Endothelial cell of umbilical vein (primary cell): ENCODE data around the gene MYZAP. TPM values are rescaled to one million over a fixed set of nuclear protein-coding genes. Genes with fewer than 3 reads are reported as not detected.

ENCODE experiments used
- BruUV-seq: library from RNA; stranded (reverse); fragments of 400-500 nt; replicated peaks from 2 replicates; lab custom pipeline; 2021; lab: Mats Ljungman, UMichigan
- CTCF ChIA-PET: fragments of 300-600, 350-600 bp; sonication (Branson Sonifier 250); formaldehyde crosslinking; loops from one replicate; lab custom pipeline; 2021; ENCODE audit warnings: antibody characterized with exemption, inconsistent platforms; lab: Charles Lee
- POLR2A ChIA-PET: fragments of 300-600, 350-600 bp; sonication (Branson Sonifier 250); formaldehyde crosslinking; loops from one replicate; lab custom pipeline; 2021; ENCODE audit warnings: antibody characterized with exemption, inconsistent platforms; lab: Charles Lee
- DNase-seq: peaks from one replicate; pipeline ENCODE4 v3.0.0-alpha.2; 2011; ENCODE audit warnings: low read depth, low spot score
- FAIRE-seq: peaks from 2 replicates; lab custom pipeline; 2011; peaks lifted over from hg19 to GRCh38; lab: Jason Lieb, UNC
- H2AFZ ChIP-seq: 2 replicates; pipeline ENCODE4 v1.6.0; 2012; ENCODE audit warnings: low read depth, low read length, control low read depth, inconsistent platforms
- H3K27ac ChIP-seq: 2 replicates; pipeline ENCODE4 v1.5.1; 2011; ENCODE audit warnings: low read depth, mild to moderate bottlenecking, control low read depth, low read length, moderate library complexity; ENCODE audit not compliant: insufficient read depth
- H3K27me3 ChIP-seq, 2 experiments: 2 replicates each; pipeline versions ENCODE4 v1.6.0 to v1.6.1; 2011; ENCODE audit warnings: low read length in 2 of 2, mixed read lengths in 1 of 2; ENCODE audit not compliant: control insufficient read depth in 2 of 2, insufficient read depth in 2 of 2
- H3K36me3 ChIP-seq, 2 experiments: 2 replicates in 1 of 2; 3 replicates in 1 of 2; pipeline ENCODE4 v1.5.1; 2011; ENCODE audit warnings: low read length in 2 of 2, mild to moderate bottlenecking in 1 of 2, moderate library complexity in 1 of 2; ENCODE audit not compliant: control insufficient read depth in 2 of 2, insufficient read depth in 2 of 2; ENCODE audit errors: extremely low read depth in 1 of 2
- H3K4me1 ChIP-seq: 3 replicates; pipeline ENCODE4 v1.5.1; 2011; ENCODE audit warnings: mild to moderate bottlenecking, low read length; ENCODE audit not compliant: control insufficient read depth, insufficient read depth; ENCODE audit errors: extremely low read depth
- H3K4me2 ChIP-seq: 2 replicates; pipeline ENCODE4 v1.6.1; 2011; ENCODE audit warnings: low read length, control low read depth, mixed read lengths; ENCODE audit not compliant: insufficient read depth
- H3K4me3 ChIP-seq, 3 experiments: fragments of 200-600 bp in 1 of 3; sonication (generic), shearing (Covaris generic) in 1 of 3; replicated peaks in 1 of 3; 2 replicates each; pipeline ENCODE4 v1.5.1; 2011 to 2016; ENCODE audit warnings: control low read depth in 3 of 3, low read length in 3 of 3, mild to moderate bottlenecking in 2 of 3, inconsistent platforms in 1 of 3, low read depth in 1 of 3, moderate library complexity in 1 of 3; ENCODE audit not compliant: insufficient read depth in 1 of 3
- H3K79me2 ChIP-seq: 2 replicates; pipeline ENCODE4 v1.6.0; 2012; ENCODE audit warnings: low read length, inconsistent platforms; ENCODE audit not compliant: control insufficient read depth, insufficient read depth
- H3K9ac ChIP-seq: replicated peaks from 2 replicates; pipeline ENCODE3; 2011; ENCODE audit warnings: low read length, control low read depth; ENCODE audit not compliant: insufficient read depth; ENCODE audit errors: extremely low read depth
- H3K9me1 ChIP-seq: replicated peaks from 3 replicates; pipeline ENCODE4 v1.6.0; 2011; ENCODE audit warnings: mild to moderate bottlenecking, low read length; ENCODE audit not compliant: control insufficient read depth, insufficient read depth; ENCODE audit errors: extremely low read depth
- H3K9me3 ChIP-seq: replicated peaks from 2 replicates; pipeline ENCODE4 v1.5.1; 2012; ENCODE audit warnings: low read length, inconsistent platforms; ENCODE audit not compliant: control insufficient read depth, insufficient read depth
- H4K20me1 ChIP-seq: replicated peaks from 2 replicates; pipeline ENCODE3; 2011; ENCODE audit warnings: mild to moderate bottlenecking, low read length; ENCODE audit not compliant: control insufficient read depth, insufficient read depth; ENCODE audit errors: extremely low read depth
- EZH2 ChIP-seq: IDR thresholded peaks from 2 replicates; pipeline ENCODE4 v1.6.1; 2012; ENCODE audit warnings: borderline replicate concordance, low read depth, mild to moderate bottlenecking, moderate library complexity, low read length, inconsistent platforms; ENCODE audit not compliant: severe bottlenecking
- FOS ChIP-seq: IDR thresholded peaks from 2 replicates; pipeline ENCODE4 v1.6.1; 2011; ENCODE audit warnings: mild to moderate bottlenecking, low read length, moderate library complexity, borderline replicate concordance; ENCODE audit not compliant: insufficient read depth
- GATA2 ChIP-seq: IDR thresholded peaks from 2 replicates; pipeline ENCODE4 v1.7.0; 2011; ENCODE audit warnings: low read depth, mild to moderate bottlenecking, moderate library complexity, mixed read lengths, low read length; ENCODE audit not compliant: insufficient read length, insufficient read depth
- JUN ChIP-seq: IDR thresholded peaks from 2 replicates; pipeline ENCODE4 v1.6.1; 2011; ENCODE audit warnings: borderline replicate concordance, low read depth; ENCODE audit not compliant: insufficient read length, insufficient read depth
- MYC ChIP-seq: IDR thresholded peaks from one replicate; pipeline ENCODE4 v1.6.1; 2011; ENCODE audit warnings: mild to moderate bottlenecking, low read depth, low read length
- POLR2A ChIP-seq: IDR thresholded peaks from 2 replicates; pipeline ENCODE4 v1.6.1; 2012; ENCODE audit warnings: low read depth, mild to moderate bottlenecking, control low read depth, low read length
- POLR2AphosphoS5 ChIP-seq: IDR thresholded peaks from 2 replicates; pipeline ENCODE4 v1.6.1; 2012; ENCODE audit warnings: low read depth, mild to moderate bottlenecking, control low read depth, low read length, moderate library complexity; ENCODE audit not compliant: insufficient read depth
- dilution Hi-C: fragments of 300-500 bp; cut with MboI; formaldehyde crosslinking; loops from one replicate; pipeline ENCODE4 v1.15.0; 2019; ENCODE audit warnings: low sequenced_read_pairs; ENCODE audit not compliant: extremely low pct_ligation_motif_present
- intact Hi-C: fragments of 100-400 bp; cut with micrococcal nuclease; formaldehyde crosslinking; loops from one replicate; pipeline ENCODE4 v1.10.0; 2022
- polyA plus RNA-seq, 4 experiments: library from polyadenylated mRNA; depleted of rRNA in 3 of 4; stranded (reverse) in 3 of 4; unstranded in 1 of 4; fragments of >200 nt; gene quantifications; 2 replicates each; pipeline versions ENCODE4 v1.2.1 to v1.2.3, GENCODE V29; 2011 to 2012; ENCODE audit warnings: missing spikeins in 1 of 4
- total RNA-seq: library from RNA; stranded (reverse); gene quantifications from 2 replicates; pipeline ENCODE4 v1.2.3, GENCODE V29; 2021
- TF ChIP-seq, protein P1 (sequence below), 2 donors: IDR thresholded peaks; 1 replicate in 1 of 2; 2 replicates in 1 of 2; pipeline ENCODE4 v1.5.1; 2011; ENCODE audit warnings: low read length in 2 of 2, mild to moderate bottlenecking in 2 of 2, moderate library complexity in 2 of 2, control low read depth in 1 of 2, inconsistent platforms in 1 of 2, low read depth in 1 of 2; ENCODE audit not compliant: insufficient read depth in 1 of 2; ENCODE audit errors: extremely low read depth in 1 of 2
- TF ChIP-seq, protein P2 (sequence below): IDR thresholded peaks from 2 replicates; pipeline ENCODE4 v1.6.1; 2011; ENCODE audit not compliant: insufficient read depth, insufficient read length

MYZAP gene
- total and polyA plus RNA-seq, 2 donors (not counting 3 experiments of a cell fraction or from before 2014, with no cell fraction given), result 6.3 to 8.1 TPM

DNA sequence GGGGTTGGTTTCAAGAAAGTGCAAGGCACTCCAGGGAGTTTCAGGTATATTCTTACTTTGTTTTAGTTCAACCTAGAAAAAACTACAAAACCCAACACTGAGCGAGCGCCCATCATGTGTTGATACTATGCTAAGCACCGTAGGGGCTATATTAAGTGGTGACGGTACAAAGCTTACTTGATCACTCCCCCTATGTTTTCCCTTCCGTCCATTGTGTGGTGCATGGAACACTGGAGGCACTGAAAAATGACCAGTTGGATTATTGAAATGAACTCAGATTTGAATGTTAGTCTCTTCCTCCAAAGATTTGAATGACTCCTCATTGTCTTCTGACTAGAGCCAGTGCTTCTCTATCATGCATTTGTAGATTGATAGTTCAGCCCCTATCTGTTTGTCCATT, 6.6 kb downstream of the MYZAP start:
- H2AFZ ChIP-seq, result no peak overlapping the region
- H3K79me2 ChIP-seq, result no peaks in the 10 kb centered on the region
- no peaks in the 10 kb centered on the region for H3K9me3 ChIP-seq
- dilution Hi-C loops, result no loop called here
- H3K27ac ChIP-seq, result no peak overlapping the region
- H3K9ac ChIP-seq, result no peak overlapping the region
- H3K9me1 ChIP-seq, result no peaks in the 10 kb centered on the region
- TF ChIP-seq FOS, result no peak
- TF ChIP-seq GATA2, result no peak
- TF ChIP-seq, protein P1, sequence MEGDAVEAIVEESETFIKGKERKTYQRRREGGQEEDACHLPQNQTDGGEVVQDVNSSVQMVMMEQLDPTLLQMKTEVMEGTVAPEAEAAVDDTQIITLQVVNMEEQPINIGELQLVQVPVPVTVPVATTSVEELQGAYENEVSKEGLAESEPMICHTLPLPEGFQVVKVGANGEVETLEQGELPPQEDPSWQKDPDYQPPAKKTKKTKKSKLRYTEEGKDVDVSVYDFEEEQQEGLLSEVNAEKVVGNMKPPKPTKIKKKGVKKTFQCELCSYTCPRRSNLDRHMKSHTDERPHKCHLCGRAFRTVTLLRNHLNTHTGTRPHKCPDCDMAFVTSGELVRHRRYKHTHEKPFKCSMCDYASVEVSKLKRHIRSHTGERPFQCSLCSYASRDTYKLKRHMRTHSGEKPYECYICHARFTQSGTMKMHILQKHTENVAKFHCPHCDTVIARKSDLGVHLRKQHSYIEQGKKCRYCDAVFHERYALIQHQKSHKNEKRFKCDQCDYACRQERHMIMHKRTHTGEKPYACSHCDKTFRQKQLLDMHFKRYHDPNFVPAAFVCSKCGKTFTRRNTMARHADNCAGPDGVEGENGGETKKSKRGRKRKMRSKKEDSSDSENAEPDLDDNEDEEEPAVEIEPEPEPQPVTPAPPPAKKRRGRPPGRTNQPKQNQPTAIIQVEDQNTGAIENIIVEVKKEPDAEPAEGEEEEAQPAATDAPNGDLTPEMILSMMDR (IDR thresholded peaks at IDR 0.05; ENCODE audit: extremely low read depth in 1 of 2, insufficient read depth in 1 of 2, low read depth in 1 of 2, low read length in 2 of 2), result no peak
- TF ChIP-seq JUN, result no peak
- TF ChIP-seq EZH2, result no peak
- no peak for TF ChIP-seq POLR2A
- TF ChIP-seq, protein P2, sequence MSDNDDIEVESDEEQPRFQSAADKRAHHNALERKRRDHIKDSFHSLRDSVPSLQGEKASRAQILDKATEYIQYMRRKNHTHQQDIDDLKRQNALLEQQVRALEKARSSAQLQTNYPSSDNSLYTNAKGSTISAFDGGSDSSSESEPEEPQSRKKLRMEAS, result no peak
- TF ChIP-seq MYC, result no peak
- TF ChIP-seq POLR2AphosphoS5, result no peak
- H3K36me3 ChIP-seq, result no peaks in the 10 kb centered on the region
- H3K27me3 ChIP-seq, result no peaks in the 10 kb centered on the region
- no peak for DNase-seq
- ChIA-PET POLR2A (no interaction called here), CTCF (interaction anchor here (1.3 to 2.2 kb wide), 3 partner anchors 14 to 38 kb away, joined by 3 to 10 read pairs (median 5); no protein-coding TSS in a partner anchor)
- H3K4me3 ChIP-seq, result no peak overlapping the region
- no TSS peak for BruUV-seq
- no peaks in the 10 kb centered on the region for H3K4me1 ChIP-seq
- no peaks in the 10 kb centered on the region for H4K20me1 ChIP-seq
- FAIRE-seq, result no peak
- intact Hi-C loops, result no loop called here
- no peak overlapping the region for H3K4me2 ChIP-seq
